GM18909 (cell line): Measurements from ENCODE around the gene COMT.

Source experiments
- ATAC-seq: cut with Tn5 transposase; IDR thresholded peaks from one replicate; pipeline ENCODE4 v1.9.1; 2021; ENCODE audit warnings: mild to moderate bottlenecking; ENCODE audit not compliant: unreplicated experiment, poor library complexity

COMT gene

GRCh38 chr22:19966908-19967750 is 25.6 kb downstream of the COMT start:
- ATAC-seq = no peak

- no peak for ATAC-seq
Measured at GRCh38 chr22:19967850-19968449, 26.4 kb downstream of the COMT start.

- no peak for ATAC-seq
Measured at GRCh38 chr22:19968450-19968891, 26.9 kb downstream of the COMT start.

- ATAC-seq = no peak
Measured at GRCh38 chr22:19969141-19969928, 27.8 kb downstream of the COMT start.

GRCh38 chr22:19970031-19970478 is 28.5 kb downstream of the COMT start:
- ATAC-seq = no peak

- no peak for ATAC-seq
Measured at GRCh38 chr22:19970479-19971275, 29.1 kb downstream of the COMT start.

GRCh38 chr22:19971276-19972124 is 29.9 kb downstream of the COMT start:
- ATAC-seq = no peak

GRCh38 chr22:19972251-19972650 is 30.7 kb downstream of the COMT start:
- no peak for ATAC-seq

GRCh38 chr22:19972652-19973550 is 31.3 kb downstream of the COMT start:
- no peak for ATAC-seq

- no peak for ATAC-seq
Measured at GRCh38 chr22:19973551-19974267, 32.1 kb downstream of the COMT start.

GRCh38 chr22:19974268-19974861 is 32.8 kb downstream of the COMT start:
- ATAC-seq = no peak

GRCh38 chr22:19974935-19975706 is 33.5 kb downstream of the COMT start:
- ATAC-seq = no peak

GRCh38 chr22:19975707-19976035 is 34.1 kb downstream of the COMT start:
- no peak for ATAC-seq

GRCh38 chr22:19976671-19977070 is 35.1 kb downstream of the COMT start:
- no peak for ATAC-seq

- no peak for ATAC-seq
Measured at GRCh38 chr22:19977296-19978243, 36.0 kb downstream of the COMT start.

- ATAC-seq = no peak
Measured at GRCh38 chr22:19978748-19979147, 37.2 kb downstream of the COMT start.
